GM19023 (cell line): ENCODE measurements around the gene SLC12A5.
"Not testable (repeated sequence)": the region's sequence is repeated elsewhere in the genome, so short reads cannot be mapped to it uniquely, and the experiment has no call there.

Experiments used
- ATAC-seq: cut with Tn5 transposase; IDR thresholded peaks from one replicate; pipeline ENCODE4 v1.9.1; 2021; ENCODE audit warnings: mild to moderate bottlenecking, moderate library complexity; ENCODE audit not compliant: unreplicated experiment

The SLC12A5 gene

DNA sequence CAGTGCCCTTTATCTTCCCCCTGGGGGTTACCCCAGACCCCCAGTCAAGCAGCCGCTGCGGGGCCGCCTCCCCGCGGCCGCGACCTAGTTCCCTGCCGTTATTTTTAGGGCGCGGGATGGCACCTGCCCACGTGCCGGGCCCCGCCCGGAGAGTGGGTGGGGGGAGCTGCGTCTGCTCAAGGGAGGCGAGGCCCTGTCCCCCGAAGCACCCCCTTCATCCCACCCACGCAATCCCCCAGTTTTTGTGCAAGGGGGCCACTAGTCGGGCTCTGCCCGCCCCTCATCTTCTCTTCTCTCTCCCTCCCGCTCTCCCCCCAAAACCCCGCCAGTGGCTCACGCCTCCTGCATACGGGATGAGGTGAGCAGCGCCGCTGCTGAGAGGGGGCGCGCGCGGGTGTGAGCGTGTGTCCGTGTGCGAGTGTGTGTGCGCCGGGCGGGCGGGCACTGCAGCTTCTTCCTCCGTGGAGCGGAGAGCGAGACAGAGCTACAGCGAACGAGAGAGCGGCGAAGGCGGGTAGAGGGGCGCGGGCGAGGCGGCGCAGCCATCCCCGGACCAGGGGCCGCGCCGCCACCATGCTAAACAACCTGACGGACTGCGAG is at the start of gene SLC12A5:
SLC12A5 (plus strand) TSS at position 444 of the 600 bp plus-strand sequence; CDS start at position 574, 130 bp downstream.
- no peak for ATAC-seq

DNA sequence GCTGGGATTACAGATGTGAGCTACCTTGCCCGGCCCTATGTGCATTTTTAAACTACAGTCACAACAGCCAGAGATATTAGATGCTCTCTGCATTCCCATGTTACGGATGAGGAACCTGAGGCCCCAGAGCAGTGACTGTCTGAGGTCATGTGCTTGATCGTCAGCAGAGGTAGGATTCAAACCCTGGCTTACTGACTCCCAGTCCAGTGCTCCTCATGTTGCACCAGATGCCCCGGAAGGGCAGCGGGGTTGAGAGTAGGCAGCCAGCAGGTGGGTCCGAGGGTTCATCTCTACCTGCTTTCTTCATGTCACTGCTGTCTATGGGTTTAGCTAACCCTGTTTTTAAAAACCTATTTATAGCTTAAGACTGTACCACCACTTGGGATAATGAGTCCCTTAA is 47.8 kb upstream of the SLC12A5 start:
- ATAC-seq: no peak

DNA sequence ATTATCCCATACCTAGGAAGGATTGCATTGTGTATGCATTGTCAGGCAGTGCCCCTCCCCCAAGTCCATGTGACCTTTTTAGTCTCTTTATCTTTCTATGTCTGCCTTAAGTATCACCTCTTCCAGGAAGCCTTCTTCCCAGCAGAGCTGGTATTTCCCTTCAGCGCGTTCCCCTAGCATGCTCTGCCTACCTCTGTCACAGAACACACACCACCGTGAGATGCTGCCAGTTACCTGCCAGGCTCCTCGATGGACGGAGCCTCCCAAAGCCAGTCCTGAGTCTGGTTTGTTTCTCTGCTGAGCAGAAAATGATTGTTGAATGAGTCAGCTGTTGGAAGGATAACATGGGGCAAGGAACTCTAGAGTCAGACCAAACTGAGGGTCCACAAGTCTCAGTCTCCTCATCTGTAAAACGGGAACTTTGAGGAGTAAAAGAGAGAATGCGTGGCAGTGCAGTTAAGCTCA is 45.7 kb upstream of the SLC12A5 start:
- no peak for ATAC-seq

DNA sequence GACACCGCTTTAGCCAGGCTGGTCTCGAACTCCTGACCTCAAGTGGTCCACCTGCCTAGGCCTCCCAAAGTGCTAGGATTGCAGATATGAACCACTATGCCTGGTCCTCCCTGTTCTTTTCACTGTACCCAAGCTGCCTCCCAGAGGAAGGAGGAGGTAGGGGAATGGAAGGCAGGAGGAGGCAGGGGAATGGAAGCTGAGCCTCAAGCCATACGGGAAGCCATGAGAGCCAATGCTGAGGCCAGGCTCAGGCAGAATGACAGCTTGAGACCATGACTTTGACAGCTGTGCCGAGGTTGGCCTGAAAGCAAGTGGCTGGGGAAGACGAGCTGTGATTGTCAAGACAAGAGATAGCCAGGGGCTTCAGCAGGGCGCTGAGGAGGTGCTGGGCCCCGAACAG is 43.4 kb upstream of the SLC12A5 start:
- no peak for ATAC-seq

DNA sequence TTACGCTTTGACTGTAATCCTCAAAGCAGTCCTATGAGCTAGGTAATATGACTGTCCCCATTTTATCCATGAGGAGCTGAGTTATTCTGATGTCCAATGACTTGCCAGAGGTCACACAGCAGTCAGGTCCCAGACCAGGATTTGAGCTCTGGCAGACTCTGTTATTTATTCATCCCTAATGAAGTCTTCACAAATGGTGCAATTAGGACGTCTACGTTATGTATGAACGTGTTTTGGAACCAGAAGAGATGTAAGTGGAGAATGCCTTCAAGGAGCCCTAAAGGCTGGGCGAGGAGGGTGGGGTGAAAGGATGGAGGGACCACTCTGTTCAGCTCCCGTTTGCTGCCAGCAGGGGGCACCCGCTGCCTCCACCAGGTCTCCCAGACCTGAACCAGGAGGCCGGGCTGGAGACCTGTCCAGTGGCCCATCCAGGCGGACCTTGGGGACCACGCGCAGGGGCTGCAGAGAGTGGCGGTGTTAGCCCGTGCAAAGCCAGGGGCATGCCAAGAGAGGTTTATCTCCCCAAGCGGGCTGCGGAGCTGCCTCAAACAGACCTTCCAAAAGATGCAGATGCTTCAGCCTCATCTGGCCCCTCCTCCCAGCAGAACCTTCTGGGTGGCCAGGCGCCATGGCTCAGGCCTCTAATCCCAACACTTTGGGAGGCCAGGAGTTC is 41.8 kb upstream of the SLC12A5 start:
- ATAC-seq: no peak

DNA sequence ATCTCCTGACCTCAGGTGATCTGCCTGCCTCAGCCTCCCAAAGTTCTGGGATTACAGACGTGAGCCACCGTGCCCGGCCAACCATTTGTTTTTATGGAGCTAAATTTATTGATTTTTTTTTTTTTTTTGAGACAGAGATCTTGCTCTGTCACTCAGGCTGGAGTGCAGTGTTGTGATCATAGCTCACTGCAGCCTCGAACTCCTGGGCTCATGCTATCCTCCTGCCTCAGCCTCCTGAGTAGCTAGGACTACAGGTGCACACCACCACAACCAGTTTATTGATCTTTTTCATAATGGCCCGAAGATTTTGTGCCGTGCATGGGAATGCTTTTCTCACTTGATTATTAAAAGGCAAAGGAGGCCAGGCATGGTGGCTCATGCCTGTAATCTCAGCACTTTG is 40.2 kb upstream of the SLC12A5 start:
- not testable (repeated sequence) for ATAC-seq

DNA sequence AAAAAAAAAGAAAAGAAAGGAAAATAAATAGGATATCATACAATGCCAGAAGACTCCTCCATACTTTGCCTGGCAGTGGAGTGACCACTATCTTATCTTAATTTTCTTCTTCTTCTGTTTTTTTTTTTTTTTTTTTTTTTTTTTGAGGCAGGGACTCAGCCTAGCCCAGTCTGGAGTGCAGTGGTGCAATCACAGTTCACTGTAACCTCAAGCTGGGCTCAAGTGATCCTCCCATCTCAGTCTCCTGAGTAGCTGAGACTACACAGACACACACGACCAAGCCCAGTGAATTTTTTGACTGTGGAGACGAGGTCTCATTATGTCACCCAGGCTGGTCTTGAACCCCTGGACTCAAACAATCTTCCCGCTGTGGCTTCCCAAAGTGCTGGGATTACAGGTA is 37.4 kb upstream of the SLC12A5 start:
- no peak for ATAC-seq

DNA sequence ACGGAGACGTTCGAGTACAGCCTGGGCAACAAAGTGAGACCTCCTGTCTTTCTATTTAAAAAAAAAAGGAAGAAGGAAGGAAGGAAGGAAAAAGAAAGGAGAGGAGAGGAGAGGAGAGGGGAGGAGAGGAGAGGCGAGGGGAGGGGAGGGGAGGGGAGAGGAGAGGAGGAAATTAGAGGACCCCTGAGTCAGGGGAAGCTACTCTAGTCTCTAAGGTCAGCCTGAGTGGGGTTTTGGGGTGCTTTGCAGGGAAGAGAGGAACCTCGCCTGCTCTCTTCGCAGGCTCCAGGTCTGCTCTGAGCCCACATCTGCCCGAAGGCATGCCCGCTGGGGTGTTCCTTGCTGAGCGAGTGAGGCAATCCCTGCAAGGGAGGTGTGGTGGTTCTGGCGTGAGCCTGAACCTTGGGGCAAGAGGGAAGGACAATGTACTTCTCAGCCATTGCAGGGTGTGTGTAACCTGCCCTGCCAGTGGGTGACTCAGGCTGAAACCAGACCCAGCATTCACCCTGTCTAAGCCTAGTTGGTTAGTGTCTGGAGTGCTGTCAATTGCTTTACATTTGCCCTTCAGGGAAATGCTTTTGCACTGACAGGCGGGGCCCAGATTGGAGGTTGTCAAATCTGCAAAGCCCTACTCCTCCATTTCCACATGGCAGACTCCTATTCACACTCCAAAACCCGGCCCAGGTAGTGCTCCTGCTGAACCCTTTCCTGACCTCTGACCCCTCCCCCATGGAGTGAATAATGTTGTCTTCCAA is 35.6 kb upstream of the SLC12A5 start:
- no peak for ATAC-seq

DNA sequence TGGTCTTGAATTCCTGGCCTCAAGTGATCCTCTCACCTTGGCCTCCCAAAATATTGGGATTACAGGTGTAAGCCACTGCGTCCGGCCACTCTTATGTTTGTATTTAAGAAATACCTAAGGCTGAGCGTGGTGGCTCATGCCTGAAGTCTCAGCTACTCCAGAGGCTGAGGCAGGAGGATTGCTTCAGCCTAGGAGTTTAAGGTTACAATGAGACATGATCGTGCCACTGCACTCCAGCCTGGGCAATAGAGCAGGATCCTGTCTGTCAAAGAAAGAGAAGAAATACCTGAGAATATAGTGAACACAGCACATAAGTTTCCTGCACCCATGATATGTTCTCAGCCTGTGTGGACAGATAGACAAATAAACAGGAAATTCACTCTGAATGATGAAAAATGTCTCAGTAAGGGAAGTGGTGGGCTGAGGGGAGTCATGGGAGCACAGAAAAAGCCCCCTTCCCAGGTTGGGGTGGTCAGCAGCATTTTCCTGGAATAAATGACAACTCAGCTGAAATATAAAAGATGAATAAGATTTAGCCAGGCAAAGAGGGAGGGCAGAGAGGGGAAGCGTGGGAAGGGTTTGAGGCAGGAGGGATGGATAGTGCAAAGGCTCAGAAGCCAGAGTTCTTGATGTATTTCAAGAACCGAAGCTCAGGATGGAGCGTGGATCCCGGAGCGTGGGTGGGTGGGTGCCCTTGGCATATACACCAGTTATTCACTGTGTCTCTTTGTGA is 34.1 kb upstream of the SLC12A5 start:
- no peak for ATAC-seq

DNA sequence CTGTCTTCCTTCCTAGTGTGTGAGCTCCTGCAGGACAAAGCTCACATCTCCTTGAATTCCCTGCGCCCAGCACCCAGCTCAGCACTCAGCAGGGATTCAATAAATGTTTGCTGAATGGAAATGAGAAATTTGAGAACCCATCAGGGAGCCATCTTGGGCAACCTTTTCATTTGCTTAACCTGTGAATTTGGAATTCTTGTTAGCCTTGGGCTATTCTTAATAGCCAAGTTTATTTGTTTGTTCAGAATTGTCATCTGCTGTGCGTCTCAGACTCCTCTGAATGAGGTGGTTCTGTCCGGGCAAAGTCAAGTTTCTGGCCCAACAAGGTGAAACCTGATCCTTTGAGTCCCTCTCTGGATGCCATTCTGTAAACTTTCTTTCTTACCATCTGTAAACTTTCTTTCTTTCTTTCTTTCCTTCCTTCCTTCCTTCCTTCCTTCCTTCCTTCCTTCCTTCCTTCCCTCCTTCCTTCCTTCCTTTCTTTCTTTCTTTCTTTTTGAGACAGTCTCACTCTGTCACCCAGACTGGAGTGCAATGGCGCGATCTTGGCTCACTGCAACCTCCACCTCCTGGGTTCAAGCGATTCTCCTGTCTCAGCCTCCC is 33.4 kb upstream of the SLC12A5 start:
- ATAC-seq: not testable (repeated sequence)

DNA sequence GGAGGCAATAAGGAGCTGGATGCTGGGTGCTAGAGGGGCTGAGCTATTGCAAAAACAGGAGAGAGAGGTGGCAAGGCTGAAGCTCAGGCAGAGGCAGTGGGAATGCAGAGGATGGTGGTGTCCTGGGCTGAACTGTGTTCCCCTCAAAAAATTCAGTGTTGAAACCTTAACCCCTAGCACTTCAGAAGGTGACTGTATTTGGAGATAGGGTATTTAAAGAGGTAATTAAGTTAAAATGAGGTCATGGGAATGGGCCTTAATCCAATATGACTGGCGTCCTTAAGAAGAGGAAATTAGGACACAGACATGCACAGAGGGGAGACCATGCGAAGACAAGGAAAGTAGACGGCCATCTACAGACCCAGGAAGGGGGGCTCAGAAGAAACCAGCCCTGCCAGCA is 31.8 kb upstream of the SLC12A5 start:
- no peak for ATAC-seq

DNA sequence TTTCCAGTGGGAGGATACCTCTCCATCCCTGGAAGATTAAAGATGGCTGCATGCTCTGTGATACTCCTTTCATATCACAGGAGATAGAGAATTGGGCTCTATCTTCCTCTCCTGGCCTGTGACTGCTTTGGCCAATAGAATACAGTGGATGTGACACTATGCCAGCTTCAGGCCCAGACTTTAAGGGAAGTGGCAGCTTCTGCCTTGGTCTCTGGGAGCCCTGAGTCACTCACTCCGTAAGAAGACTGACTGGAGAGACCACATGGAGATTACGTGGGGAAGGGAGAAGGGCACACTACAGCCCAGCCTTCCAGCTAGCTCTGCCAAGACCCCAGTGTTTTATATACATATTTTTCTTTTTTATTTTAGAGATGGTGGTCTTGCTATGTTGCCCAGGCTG is 30.7 kb upstream of the SLC12A5 start:
- no peak for ATAC-seq

DNA sequence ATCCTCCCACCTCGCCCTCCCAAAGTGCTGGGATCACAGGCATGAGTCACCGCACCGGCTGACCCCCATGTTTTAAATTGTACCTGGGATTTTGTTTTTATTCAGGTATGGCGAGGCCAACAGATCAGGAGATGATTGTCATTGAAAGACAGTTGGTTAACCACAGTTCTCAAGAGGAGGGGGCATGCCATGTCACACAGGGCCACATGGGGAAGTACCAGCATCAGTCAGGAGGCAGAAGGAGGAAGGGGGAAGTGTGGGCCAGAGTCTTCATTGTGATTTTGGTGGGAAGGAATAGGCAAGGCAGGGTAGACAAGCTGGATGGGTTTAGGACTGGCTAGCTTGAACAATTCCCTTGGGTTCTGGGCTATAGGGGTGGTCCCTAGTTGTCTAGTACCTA is 30.3 kb upstream of the SLC12A5 start:
- ATAC-seq: no peak

DNA sequence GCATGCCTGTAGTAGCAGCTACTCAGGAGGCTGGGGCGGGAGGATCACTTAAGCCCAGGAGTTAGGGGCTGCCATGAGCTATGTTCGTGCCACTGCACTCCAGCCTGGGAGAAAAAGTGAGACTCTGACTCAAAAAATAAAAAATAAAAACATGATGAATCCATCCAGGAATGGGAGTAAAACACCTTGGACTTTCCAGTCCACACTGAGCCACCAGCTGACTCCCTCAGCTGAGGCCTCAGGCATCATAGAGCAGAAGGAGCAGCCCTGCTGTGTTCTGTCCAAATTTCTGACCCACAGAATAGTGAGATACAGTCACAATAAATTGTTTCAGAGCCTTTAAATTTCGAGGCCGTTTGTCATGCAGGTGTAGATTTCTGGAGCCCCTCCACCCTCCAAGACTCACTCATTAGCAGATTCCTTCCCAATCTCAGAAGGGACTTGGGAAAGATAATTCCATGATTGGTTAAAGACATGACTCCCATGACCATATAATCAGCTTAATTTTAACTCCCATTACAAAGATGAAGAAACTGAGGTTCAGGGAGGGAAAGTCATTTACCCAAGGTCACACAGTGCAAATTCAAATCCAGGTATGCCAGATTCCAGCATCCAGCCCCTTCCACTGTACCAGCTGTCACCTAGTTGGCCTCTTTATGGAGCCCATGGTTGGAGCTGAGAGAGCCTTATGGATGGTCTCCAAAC is 29.3 kb upstream of the SLC12A5 start:
- ATAC-seq: no peak

DNA sequence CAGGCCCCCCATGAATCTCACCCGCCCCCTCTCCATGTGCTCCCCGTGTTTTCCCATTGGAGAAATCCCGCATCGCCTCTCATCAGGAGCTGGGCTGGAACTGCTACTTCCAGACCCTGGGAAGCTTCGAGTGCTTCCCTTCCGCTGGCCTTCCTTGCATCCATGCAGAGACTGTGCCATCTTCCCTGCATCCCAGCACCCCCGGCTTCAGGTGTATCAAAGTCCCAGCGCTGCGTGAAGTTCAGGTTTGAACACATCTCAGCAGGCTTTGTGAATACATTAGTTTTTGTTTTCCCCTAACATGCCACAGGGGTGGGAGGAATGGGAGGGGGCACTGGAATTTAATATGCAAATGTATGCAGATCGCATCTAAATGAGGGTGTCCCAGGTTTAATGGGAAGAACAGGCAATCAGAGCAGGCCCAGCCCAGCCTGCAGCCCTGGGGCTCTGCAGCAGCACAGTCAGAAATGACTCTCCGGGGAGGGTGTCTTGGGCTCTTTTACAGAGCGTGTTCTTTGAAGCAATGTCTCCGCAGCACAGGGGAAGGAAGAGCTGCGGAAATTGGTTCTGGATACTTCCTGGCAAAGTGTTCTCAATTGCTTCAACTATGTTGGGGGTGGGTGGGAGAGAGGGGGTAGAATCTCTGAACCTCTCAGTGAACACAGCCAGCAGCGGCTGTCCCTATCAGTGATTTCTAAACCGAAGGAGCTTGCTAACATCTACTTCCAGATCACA is 28.6 kb upstream of the SLC12A5 start:
- no peak for ATAC-seq

DNA sequence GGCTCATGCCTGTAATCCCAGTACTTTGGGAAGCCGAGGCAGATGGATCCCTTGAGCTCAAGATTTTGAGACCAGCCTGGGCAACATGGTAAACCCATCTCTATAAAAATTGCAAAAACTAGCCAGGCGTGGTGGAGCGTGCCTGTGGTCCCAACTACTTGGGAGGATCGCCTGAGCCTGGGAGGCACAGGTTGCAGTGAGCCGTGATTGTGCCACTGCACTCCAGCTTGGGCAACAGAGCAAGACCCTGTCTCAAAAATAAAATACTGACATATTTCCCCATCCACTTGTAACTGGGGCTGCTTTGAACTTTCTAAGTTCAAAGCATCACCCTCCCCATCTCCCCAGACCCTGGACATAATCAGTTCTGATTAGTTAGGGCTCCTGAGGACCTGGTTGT is 27.5 kb upstream of the SLC12A5 start:
- no peak for ATAC-seq

DNA sequence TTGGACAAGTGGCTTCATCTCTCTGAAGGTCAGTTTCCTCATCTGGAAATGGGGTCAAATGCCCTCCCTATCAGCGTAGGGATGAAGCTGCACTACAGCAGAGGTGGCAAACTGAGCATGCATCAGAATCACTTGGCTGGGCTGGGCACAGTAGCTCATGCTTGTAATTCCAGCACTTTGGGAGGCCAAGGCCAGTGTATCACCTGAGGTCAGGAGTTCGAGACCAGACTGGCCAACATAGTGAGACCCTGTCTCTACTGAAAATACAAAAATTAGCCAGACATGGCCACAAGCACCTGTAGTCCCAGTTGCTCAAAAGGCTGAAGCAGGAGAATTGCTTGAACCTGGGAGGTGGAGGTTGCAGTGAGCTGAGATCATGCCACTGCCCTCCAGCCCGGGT is 27.0 kb upstream of the SLC12A5 start:
- no peak for ATAC-seq

DNA sequence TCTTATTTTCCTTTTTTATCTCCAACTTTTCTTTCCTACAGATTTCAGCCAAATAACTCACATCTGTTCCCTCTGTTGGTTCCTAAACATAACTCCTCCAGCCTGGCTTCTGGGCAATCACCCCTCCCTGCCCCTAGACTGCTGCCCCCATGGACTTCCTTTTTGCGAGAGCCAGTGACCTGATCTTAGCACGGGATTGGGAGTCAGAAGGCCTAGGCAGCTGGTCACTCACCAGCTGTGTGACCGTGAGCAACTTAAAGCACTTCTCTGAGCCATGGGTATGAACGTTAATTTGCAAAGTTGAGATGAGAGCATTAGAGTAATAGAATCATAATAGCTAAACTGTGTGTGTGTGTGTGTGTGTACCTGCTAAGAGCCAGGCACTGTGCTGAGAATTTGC is 24.8 kb upstream of the SLC12A5 start:
- no peak for ATAC-seq

DNA sequence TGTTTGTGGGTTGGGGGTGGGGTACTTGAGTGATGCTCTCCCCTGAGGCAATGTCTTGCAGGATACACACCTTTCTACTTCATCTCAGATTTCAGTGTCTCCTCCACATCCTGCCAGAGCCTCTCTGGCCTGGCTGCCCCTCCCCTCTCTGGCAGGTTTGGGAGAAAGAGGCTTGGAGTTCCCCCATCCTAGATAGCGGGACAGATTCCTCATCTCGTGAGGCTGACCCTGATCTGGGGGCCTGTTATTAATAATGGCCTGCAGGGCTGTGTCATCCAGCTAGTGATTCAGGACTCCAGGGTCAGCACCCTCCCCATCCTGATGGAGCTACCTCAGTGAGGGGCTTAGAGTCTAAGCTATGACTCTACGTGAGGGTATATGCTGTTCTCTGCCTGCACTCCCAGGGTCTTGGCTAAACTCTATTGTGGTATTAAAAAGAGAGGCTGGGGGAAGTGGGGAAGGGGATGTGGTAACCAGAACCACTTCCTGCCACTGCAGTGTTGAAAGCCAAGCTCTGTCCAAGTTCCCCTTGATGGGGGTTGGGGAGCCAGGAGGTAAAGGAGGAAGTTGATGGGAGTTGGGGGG is 24.0 kb upstream of the SLC12A5 start:
- no peak for ATAC-seq
